PC-9 (cell line): ENCODE results near the gene FEV.

Experiments used
- EZH2 ChIP-seq: fragments of 200-600 bp; sonication (generic); IDR thresholded peaks from 2 replicates; pipeline ENCODE4 v1.8.0; 2017; ENCODE audit warnings: antibody characterized with exemption, low read depth
- TF ChIP-seq, protein P1 (sequence below): fragments of 200-600 bp; sonication (generic); conservative IDR thresholded peaks from 2 replicates; pipeline ENCODE4 v1.6.1; 2017; ENCODE audit warnings: mixed run types, antibody characterized with exemption, mild to moderate bottlenecking, moderate library complexity

DNA sequence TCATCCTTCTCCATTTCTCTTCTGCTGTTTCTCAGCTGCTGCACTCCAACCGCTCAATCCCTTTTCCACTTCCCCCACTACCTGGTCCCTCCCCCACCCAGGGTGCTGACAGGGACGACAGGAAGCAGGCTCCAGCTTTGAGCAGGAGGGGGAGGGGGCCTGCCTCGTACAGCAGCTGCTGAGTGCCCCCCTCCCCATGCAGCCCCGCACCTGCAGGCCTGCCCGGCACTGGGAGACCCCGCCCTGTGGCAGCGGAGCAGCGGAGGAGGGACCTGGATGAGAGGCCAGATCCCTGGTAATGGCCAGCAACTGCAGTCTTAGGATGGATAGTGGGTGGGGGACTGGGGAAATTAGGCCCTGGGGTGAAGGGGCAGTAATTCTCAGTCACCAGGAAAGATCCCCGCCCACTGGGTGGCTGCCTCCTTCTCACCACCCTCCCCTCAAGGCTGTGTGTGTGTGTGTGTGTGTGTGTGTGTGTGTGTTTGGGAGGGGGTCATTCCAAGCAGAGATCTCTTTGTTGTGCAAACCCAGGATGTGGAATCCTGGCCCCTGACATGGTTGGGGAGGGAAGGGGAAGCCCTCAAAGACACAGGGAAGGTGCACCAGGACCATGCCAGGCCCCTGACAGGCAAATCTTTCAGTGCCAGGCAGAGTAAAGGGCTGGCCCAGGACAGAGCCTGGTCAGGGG lies 15.0 kb upstream of the FEV start:
- TF ChIP-seq, protein P1, sequence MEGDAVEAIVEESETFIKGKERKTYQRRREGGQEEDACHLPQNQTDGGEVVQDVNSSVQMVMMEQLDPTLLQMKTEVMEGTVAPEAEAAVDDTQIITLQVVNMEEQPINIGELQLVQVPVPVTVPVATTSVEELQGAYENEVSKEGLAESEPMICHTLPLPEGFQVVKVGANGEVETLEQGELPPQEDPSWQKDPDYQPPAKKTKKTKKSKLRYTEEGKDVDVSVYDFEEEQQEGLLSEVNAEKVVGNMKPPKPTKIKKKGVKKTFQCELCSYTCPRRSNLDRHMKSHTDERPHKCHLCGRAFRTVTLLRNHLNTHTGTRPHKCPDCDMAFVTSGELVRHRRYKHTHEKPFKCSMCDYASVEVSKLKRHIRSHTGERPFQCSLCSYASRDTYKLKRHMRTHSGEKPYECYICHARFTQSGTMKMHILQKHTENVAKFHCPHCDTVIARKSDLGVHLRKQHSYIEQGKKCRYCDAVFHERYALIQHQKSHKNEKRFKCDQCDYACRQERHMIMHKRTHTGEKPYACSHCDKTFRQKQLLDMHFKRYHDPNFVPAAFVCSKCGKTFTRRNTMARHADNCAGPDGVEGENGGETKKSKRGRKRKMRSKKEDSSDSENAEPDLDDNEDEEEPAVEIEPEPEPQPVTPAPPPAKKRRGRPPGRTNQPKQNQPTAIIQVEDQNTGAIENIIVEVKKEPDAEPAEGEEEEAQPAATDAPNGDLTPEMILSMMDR = no peak
- TF ChIP-seq EZH2 = no peak
